ENCODE measurements around the gene PROSER3.

DNA sequence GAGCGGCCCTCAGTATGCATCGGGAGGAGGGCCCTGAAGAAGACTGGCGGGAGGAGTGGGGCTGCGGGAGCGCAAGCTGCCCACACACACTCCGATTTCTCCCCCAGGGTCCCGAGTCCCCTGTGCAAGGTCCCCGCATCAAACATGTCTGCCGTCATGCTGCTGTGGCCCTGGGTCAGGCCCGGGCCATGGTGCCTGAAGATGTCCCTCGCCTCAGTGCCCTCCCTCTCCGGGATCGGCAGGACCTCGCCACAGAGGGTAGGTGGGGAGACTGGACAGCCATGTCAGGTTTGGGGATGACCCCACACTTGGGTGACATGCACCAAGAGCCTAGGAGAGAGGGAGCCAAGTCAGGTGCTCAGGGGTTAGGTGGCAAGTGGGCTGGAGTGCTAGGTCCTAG is 35.5 kb upstream of the PROSER3 start:
- TF ChIP-seq EP300 (IDR thresholded peaks at IDR 0.05) (no peak), POLR2A (IDR thresholded peaks at IDR 0.05) (no peak), POLR2AphosphoS5 (IDR thresholded peaks at IDR 0.05) (no peak)

All from gastroesophageal sphincter (tissue), 2 donors.